Astrocyte of the cerebellum (primary cell): Measurements from ENCODE around the gene ABCA4.

Source experiments
- DNase-seq: peaks from one replicate; pipeline ENCODE4 v3.0.0-alpha.2; 2011; ENCODE audit warnings: low read depth
- H3K4me3 ChIP-seq: 2 replicates; pipeline ENCODE4 v1.5.1; 2011; ENCODE audit warnings: mild to moderate bottlenecking, low read depth, low read length, moderate library complexity
- in situ Hi-C: cut with HindIII; loops from 2 replicates; pipeline ENCODE4 v1.10.0; 2017; ENCODE audit warnings: low sequenced_read_pairs
- TF ChIP-seq, protein P1 (sequence below): IDR thresholded peaks from 2 replicates; pipeline ENCODE4 v1.5.1; 2012; ENCODE audit warnings: low read length, low read depth, moderate library complexity, mild to moderate bottlenecking; ENCODE audit errors: missing control alignments

Gene ABCA4

GRCh38 chr1:94105957-94106529 lies 14.9 kb downstream of the ABCA4 start:
- H3K4me3 ChIP-seq: no peak overlapping the region
- in situ Hi-C loops: no loop called here
- DNase-seq: peak; percentile 68
- TF ChIP-seq, protein P1, sequence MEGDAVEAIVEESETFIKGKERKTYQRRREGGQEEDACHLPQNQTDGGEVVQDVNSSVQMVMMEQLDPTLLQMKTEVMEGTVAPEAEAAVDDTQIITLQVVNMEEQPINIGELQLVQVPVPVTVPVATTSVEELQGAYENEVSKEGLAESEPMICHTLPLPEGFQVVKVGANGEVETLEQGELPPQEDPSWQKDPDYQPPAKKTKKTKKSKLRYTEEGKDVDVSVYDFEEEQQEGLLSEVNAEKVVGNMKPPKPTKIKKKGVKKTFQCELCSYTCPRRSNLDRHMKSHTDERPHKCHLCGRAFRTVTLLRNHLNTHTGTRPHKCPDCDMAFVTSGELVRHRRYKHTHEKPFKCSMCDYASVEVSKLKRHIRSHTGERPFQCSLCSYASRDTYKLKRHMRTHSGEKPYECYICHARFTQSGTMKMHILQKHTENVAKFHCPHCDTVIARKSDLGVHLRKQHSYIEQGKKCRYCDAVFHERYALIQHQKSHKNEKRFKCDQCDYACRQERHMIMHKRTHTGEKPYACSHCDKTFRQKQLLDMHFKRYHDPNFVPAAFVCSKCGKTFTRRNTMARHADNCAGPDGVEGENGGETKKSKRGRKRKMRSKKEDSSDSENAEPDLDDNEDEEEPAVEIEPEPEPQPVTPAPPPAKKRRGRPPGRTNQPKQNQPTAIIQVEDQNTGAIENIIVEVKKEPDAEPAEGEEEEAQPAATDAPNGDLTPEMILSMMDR: no peak

DNA sequence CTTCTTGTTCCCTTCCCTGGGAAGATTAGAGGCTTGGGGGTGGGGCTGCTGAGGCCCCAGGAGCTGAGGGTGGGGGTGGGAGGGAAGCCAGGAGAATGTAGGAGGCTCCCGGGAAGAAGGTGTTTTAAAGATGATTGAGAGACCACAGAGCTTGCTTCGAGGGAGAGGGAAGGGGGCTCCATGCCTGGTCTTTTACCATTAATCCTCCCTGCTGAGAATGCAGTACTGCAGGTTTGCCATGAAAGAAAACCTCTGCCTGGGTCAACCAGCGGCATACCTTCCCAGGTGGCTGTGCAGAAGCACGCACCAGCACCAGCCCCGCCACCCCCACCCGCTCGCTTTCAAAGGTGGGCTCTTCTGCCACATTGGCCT lies 15.4 kb downstream of the ABCA4 start:
- TF ChIP-seq, protein P1: no peak
- no peak for DNase-seq
- in situ Hi-C loops: no loop called here
- no peak overlapping the region for H3K4me3 ChIP-seq

DNA sequence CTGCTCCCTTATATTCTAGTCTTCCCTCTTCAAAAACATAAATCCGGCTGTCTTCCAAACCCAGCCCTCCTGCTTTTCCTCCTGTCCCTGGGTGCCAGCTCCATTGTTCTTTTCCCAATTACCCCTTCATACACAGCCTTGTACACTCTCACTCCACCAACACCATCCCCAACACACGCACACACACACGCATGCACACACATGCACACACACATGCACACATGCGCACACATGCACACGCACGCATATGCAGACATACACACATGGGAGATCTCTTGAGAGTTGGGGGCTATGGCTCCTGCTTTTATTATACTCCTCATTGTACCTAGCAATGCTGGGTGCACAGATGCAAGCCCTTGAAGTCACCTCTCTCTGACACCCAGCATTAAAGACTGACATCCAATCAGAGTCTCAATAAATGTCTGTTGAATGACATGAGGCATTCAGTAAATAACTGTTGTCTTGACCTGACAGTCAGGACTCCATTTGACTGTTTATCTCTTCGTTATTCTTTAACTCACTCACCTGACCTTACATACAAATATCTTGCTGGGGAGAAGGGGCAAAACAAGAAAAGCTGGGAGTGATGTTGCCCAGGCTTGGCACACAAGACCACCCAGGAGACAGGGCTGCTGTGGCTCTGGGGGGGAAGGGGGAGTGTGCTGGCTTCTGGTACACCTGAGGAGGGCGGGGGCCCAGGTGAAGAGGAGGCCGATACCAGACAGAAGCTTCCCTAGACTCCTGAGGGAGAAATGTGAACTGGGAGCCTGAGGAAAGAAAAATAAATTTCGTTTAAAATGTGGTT lies 16.0 kb downstream of the ABCA4 start:
- DNase-seq: no peak
- in situ Hi-C loops: no loop called here
- no peak overlapping the region for H3K4me3 ChIP-seq
- TF ChIP-seq, protein P1: no peak

DNA sequence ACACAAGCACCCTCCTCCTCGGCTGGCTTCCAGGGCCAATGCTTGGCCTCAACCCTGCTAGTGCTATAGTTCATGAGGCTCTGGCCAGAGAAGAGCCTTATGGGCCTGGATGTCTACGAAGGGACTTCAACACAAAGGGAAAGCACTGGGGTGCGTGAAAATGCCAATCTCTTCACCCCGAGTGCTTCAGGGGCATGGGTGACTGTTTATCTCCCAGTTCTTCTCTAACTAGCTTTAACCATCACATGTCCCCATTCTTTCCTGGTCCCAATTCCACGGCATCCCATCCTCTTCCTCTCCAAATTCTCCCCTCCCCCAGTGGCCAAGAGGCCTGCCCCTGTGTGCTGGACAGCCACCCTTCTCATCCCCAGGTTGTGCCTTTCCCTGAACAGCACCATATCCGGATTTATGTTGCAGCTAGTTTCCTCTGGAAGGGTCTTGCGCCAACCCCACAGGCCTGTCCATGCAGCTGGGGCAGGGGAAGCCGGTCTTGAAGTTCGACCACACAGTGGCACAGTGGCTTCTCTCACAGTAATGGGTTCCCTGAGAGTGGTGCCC lies 16.7 kb downstream of the ABCA4 start:
- DNase-seq: no peak
- H3K4me3 ChIP-seq: no peak overlapping the region
- TF ChIP-seq, protein P1: no peak
- in situ Hi-C loops: no loop called here

DNA sequence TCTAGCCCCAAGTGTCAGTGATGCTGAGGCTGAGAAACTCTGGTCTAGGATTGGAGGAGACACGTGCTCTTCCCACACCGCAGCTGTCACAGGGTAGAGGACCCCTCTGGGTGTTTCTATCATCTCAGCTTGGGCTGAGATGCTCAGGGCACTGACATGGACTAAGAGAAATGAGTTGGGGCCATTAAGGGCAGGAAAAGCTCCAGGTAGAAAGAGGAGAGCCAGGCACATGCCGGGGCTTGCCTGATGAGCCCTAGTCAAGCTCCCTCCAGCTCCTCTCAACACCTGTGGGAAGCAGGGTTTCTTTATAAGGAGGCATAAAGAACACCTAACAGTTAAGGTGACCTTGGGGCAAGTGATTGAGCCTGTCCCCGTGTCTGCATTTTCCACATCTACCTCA lies 17.3 kb downstream of the ABCA4 start:
- no peak overlapping the region for H3K4me3 ChIP-seq
- TF ChIP-seq, protein P1: no peak
- no peak for DNase-seq
- in situ Hi-C loops: no loop called here

GRCh38 chr1:94101613-94102525 lies 19.1 kb downstream of the ABCA4 start:
- DNase-seq: no peak
- in situ Hi-C loops: no loop called here
- H3K4me3 ChIP-seq: no peak overlapping the region
- TF ChIP-seq, protein P1: no peak
